ENCODE results near the gene ARL16.

- TF ChIP-seq CTCF (IDR thresholded peaks at IDR 0.05; ENCODE audit: insufficient read depth, low read depth, low read length) (no peak), EZH2 (IDR thresholded peaks at IDR 0.05; ENCODE audit: insufficient read depth, low read length) (no peak)
These were observed 8.0 kb upstream of the ARL16 start for GRCh38 chr17:81691608-81692007.

Data from astrocyte (in vitro differentiated cells and primary cell).